CD14-positive monocyte (primary cell): ENCODE data around the gene ROCK1. TPM values are rescaled to one million over a fixed set of nuclear protein-coding genes. Genes with fewer than 3 reads are reported as not detected.
A peak's percentile ranks its signal among the peaks of the same experiment; 100 is the strongest.

Experiments
- DNase-seq, 3 donors: peaks; one replicate each; pipeline ENCODE4 v3.0.0-alpha.2; 2011 to 2022
- H2AFZ ChIP-seq: 2 replicates; pipeline ENCODE4 v1.6.0; 2012; ENCODE audit warnings: mild to moderate bottlenecking, low read depth, low read length, inconsistent platforms; ENCODE audit not compliant: insufficient read depth, poor library complexity, severe bottlenecking
- H3K27ac ChIP-seq, 2 donors: 1 replicate in 1 of 2; 2 replicates in 1 of 2; pipeline ENCODE4 v1.5.1; 2012 to 2013; ENCODE audit warnings: low read length in 2 of 2, control low read depth in 1 of 2, inconsistent platforms in 1 of 2, low read depth in 1 of 2, mild to moderate bottlenecking in 1 of 2
- H3K27me3 ChIP-seq, 2 donors: one replicate each; pipeline versions ENCODE4 v1.6.0 to v1.6.1; 2011 to 2013; ENCODE audit warnings: low read length in 2 of 2; ENCODE audit not compliant: control insufficient read depth in 2 of 2, insufficient read depth in 2 of 2
- H3K36me3 ChIP-seq, 2 donors: replicated peaks in 1 of 2; 1 replicate in 1 of 2; 2 replicates in 1 of 2; pipeline versions ENCODE4 v1.5.1 to v1.6.1; 2012 to 2013; ENCODE audit warnings: low read length in 2 of 2, control low read depth in 1 of 2, inconsistent platforms in 1 of 2, mild to moderate bottlenecking in 1 of 2; ENCODE audit not compliant: insufficient read depth in 2 of 2, control insufficient read depth in 1 of 2
- H3K4me1 ChIP-seq, 2 donors: 1 replicate in 1 of 2; 2 replicates in 1 of 2; pipeline versions ENCODE4 v1.5.1 to v1.6.1; 2012 to 2013; ENCODE audit warnings: low read length in 2 of 2, control low read depth in 1 of 2, inconsistent platforms in 1 of 2, mild to moderate bottlenecking in 1 of 2, moderate library complexity in 1 of 2; ENCODE audit not compliant: insufficient read depth in 2 of 2, control insufficient read depth in 1 of 2
- H3K4me2 ChIP-seq: replicated peaks from 2 replicates; pipeline ENCODE3; 2012; ENCODE audit warnings: low read length, moderate library complexity, mild to moderate bottlenecking; ENCODE audit not compliant: poor library complexity, severe bottlenecking; ENCODE audit errors: extremely low read depth
- H3K4me3 ChIP-seq, 3 experiments: fragments of 200-600 bp in 1 of 3; sonication (generic) in 1 of 3; replicated peaks in 1 of 3; 1 replicate in 2 of 3; 2 replicates in 1 of 3; pipeline ENCODE4 v1.5.1; 2011 to 2013; ENCODE audit warnings: low read length in 3 of 3, mild to moderate bottlenecking in 3 of 3, control low read depth in 2 of 3, low read depth in 2 of 3, inconsistent platforms in 1 of 3, moderate library complexity in 1 of 3
- H3K79me2 ChIP-seq: 2 replicates; pipeline ENCODE4 v1.6.0; 2012; ENCODE audit warnings: mild to moderate bottlenecking, control low read depth, inconsistent platforms, low read length, moderate library complexity; ENCODE audit not compliant: insufficient read depth
- H3K9ac ChIP-seq: 2 replicates; pipeline ENCODE4 v1.6.0; 2017; ENCODE audit warnings: low read length, mild to moderate bottlenecking; ENCODE audit not compliant: insufficient read depth, poor library complexity, severe bottlenecking
- H3K9me3 ChIP-seq, 2 donors: replicated peaks in 1 of 2; 1 replicate in 1 of 2; 2 replicates in 1 of 2; pipeline versions ENCODE4 v1.5.1 to v1.6.1; 2012 to 2013; ENCODE audit warnings: low read length in 2 of 2, control low read depth in 1 of 2; ENCODE audit not compliant: control insufficient read depth in 1 of 2, insufficient read depth in 1 of 2
- H4K20me1 ChIP-seq: 2 replicates; pipeline ENCODE4 v1.6.0; 2012; ENCODE audit warnings: mild to moderate bottlenecking, low read length, control low read depth, moderate library complexity; ENCODE audit not compliant: insufficient read depth
- H3K27ac Mint-ChIP-seq, 7 donors: one replicate each; pipeline ENCODE4 v1.8.0; 2020; ENCODE audit warnings: mild to moderate bottlenecking in 7 of 7, mixed read lengths in 7 of 7, moderate library complexity in 6 of 7, inconsistent platforms in 2 of 7
- H3K27me3 Mint-ChIP-seq, 3 donors: one replicate each; pipeline ENCODE4 v1.8.0; 2021 to 2022; ENCODE audit warnings: low read depth in 3 of 3, mild to moderate bottlenecking in 3 of 3, mixed read lengths in 3 of 3, moderate library complexity in 3 of 3, inconsistent platforms in 1 of 3
- H3K36me3 Mint-ChIP-seq, 2 donors: one replicate each; pipeline ENCODE4 v1.8.0; 2020; ENCODE audit warnings: mixed read lengths in 2 of 2, inconsistent platforms in 1 of 2, mild to moderate bottlenecking in 1 of 2
- H3K4me1 Mint-ChIP-seq: one replicate; pipeline ENCODE4 v1.8.0; 2020; ENCODE audit warnings: mild to moderate bottlenecking, mixed read lengths
- H3K4me3 Mint-ChIP-seq, 2 donors: one replicate each; pipeline ENCODE4 v1.8.0; 2020; ENCODE audit warnings: mild to moderate bottlenecking in 2 of 2, mixed read lengths in 2 of 2, moderate library complexity in 1 of 2
- H3K9me3 Mint-ChIP-seq, 7 donors: one replicate each; pipeline ENCODE4 v1.8.0; 2020 to 2022; ENCODE audit warnings: mixed read lengths in 7 of 7, mild to moderate bottlenecking in 6 of 7, moderate library complexity in 6 of 7, inconsistent platforms in 2 of 7
- CTCF ChIP-seq: fragments of 200-600 bp; IDR thresholded peaks from one replicate; pipeline ENCODE4 v1.8.0; 2022; ENCODE audit warnings: antibody characterized with exemption, mild to moderate bottlenecking
- WGBS: methylation state at CpG from one replicate; pipeline ENCODE4 v1.1.5; 2013; ENCODE audit warnings: missing lambda C conversion rate; ENCODE audit not compliant: insufficient coverage; 5-methylcytosine and 5-hydroxymethylcytosine counted together
- intact Hi-C, 2 donors: fragments of 100-400 bp; cut with micrococcal nuclease; formaldehyde crosslinking; loops; one replicate each; pipeline versions ENCODE4 v1.15.0 to v1.15.1; 2023
- polyA plus RNA-seq, 3 donors: library from polyadenylated mRNA; depleted of rRNA in 1 of 3; unstranded in 2 of 3; stranded (reverse) in 1 of 3; fragments of 300-500 nt in 2 of 3; fragments of >200 nt in 1 of 3; fragmentation: Illumina TruSeq in 2 of 3; gene quantifications; 1 replicate in 2 of 3; 2 replicates in 1 of 3; pipeline ENCODE4 v1.2.3, GENCODE V29; 2012 to 2021

The ROCK1 gene
- polyA plus RNA-seq, 3 donors: 10.2 to 35.3 (median 20.3) TPM

DNA sequence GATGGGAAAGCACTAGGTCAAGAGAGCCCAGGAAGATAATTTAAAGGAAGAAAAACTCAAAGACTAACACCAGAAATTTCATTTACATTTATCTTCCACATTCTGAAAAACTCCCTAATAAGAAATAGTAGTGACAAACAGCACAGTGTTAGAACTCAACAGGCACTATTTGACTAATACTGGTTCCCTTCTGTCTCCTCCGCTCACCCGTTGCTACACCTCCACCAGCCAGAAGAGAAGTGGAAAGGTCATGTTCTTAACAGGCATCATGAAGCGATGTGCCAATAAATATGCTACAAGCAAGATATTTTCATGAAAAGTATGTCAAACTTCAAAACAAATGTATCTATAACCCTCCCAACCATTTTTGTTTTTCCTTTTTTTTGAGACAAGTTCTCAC is 5.7 kb downstream of the ROCK1 start:
- intact Hi-C loops: no loop called here
- Histone ChIP-seq H3K4me1 (peaks cover 30 to 57% of the 10 kb centered on the region in 2 donors), H3K27me3 (no peaks in the 10 kb centered on the region), H3K79me2 (peaks cover 100% of the 10 kb centered on the region), H3K4me2 (peak overlapping the region; percentile 84), H3K36me3 (no peaks in the 10 kb centered on the region), H3K9ac (no peak overlapping the region), H2AFZ (no peak overlapping the region), H3K4me3 (no peak overlapping the region), H3K27ac (peak overlapping the region in 1 of 2 donors; percentile 15), H3K9me3 (no peaks in the 10 kb centered on the region), H4K20me1 (peaks cover 100% of the 10 kb centered on the region)
- H3K4me1 Mint-ChIP-seq: peaks cover 22% of the 10 kb centered on the region
- DNase-seq: peak in 1 of 3 donors; percentile 14
- H3K27ac Mint-ChIP-seq: peak overlapping the region in 5 of 7 donors; percentile 46 to 82 (median 76)
- no peaks in the 10 kb centered on the region for H3K27me3 Mint-ChIP-seq
- H3K9me3 Mint-ChIP-seq: no peaks in the 10 kb centered on the region
- TF ChIP-seq CTCF: no peak
- H3K36me3 Mint-ChIP-seq: peaks cover 0 to 15% of the 10 kb centered on the region in 2 donors
- H3K4me3 Mint-ChIP-seq: peak overlapping the region in 1 of 2 donors; percentile 43
- 75% methylated on average over 1 of the region's 3 CpGs for WGBS

DNA sequence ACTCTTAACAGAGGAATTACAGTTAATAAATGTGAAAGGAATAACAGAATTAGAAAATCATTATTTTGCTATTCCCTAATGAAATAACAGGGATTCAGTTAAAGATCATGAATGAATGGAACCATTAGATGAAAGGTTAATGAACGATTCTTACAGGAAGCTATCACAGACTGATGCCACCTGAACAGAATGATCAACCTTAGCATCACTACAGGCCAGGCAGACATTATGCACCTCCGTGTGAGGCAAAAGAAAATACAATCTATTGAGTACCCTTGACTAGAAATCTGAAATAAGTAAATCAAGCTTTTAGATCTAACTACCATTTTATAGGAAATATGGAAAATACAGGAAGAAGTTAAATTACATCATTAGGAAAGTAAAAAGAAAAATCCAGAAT is 10.4 kb downstream of the ROCK1 start:
- no peak for TF ChIP-seq CTCF
- intact Hi-C loops: no loop called here
- H3K4me1 Mint-ChIP-seq: peaks cover 50% of the 10 kb centered on the region

More for the DNA sequence above, 10.4 kb downstream of the ROCK1 start:
- H3K36me3 Mint-ChIP-seq: peaks cover 0 to 15% of the 10 kb centered on the region in 2 donors
- peaks cover 0 to 2% (median 0%) of the 10 kb centered on the region in 7 donors for H3K9me3 Mint-ChIP-seq
- peak overlapping the region in 1 of 7 donors; percentile 35 for H3K27ac Mint-ChIP-seq
- H3K36me3 ChIP-seq: no peaks in the 10 kb centered on the region
- no peaks in the 10 kb centered on the region for H3K27me3 ChIP-seq
- no peak overlapping the region for H3K4me2 ChIP-seq
- peak overlapping the region in 1 of 2 donors; percentile 8 for H3K27ac ChIP-seq
- H2AFZ ChIP-seq: no peak overlapping the region
- H3K79me2 ChIP-seq: peaks cover 100% of the 10 kb centered on the region
- H3K9me3 ChIP-seq: no peaks in the 10 kb centered on the region
- no CpG with 5 or more reads among the region's 2 CpGs for whole genome bisulfite sequencing
- no peaks in the 10 kb centered on the region for H3K27me3 Mint-ChIP-seq
- H3K9ac ChIP-seq: no peak overlapping the region
- no peak for DNase-seq
- peaks cover 11 to 31% of the 10 kb centered on the region in 2 donors for H3K4me1 ChIP-seq
- H4K20me1 ChIP-seq: peaks cover 100% of the 10 kb centered on the region
- H3K4me3 ChIP-seq: no peak overlapping the region
- no peak overlapping the region for H3K4me3 Mint-ChIP-seq
